Stimulated activated CD4-positive, alpha-beta T cell treated with anti-CD3 and anti-CD28 coated beads, Interleukin-12 subunit alpha, Interleukin-12 subunit beta, amount 100 ng/mL, for 24 hours (primary cell): ENCODE data around the gene DOCK7.
"Not testable (repeated sequence)": the region's sequence is repeated elsewhere in the genome, so short reads cannot be mapped to it uniquely, and the experiment has no call there.

ENCODE experiments used
- DNase-seq, 2 experiments: peaks; one replicate each; pipeline ENCODE4 v3.0.0-alpha.2; 2020; ENCODE audit warnings: low read depth in 2 of 2

The DOCK7 gene

DNA sequence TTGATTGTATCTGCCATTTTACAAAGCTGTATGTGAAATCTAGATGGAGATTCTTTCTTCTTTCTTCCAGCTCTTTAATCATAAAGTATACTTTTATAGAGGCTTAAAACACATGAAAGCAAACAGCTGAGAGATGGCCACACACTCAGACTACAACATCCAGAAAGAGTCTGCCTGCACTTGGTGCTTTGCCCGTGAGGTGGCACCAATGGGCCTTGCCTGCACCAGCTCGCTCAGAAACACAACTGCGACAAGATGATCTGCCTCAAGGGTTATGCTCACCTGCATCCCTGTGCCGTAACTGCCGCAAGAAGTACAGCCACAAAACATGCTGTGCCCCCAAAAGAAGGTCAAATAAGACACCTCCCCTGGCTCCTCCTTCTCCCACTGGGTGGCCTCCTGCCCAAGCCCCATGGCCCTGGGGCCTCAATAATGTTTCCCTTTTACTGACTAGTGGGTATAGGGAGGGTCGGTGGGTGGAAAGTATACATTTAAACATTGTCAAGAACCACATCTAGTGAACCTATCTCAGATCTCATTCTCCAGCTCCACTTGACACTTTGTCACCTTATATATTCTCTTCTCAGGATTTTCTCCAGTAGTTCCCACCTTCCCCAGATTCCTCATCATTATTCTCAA is 157.6 kb downstream of the DOCK7 start:
- no peak for DNase-seq

DNA sequence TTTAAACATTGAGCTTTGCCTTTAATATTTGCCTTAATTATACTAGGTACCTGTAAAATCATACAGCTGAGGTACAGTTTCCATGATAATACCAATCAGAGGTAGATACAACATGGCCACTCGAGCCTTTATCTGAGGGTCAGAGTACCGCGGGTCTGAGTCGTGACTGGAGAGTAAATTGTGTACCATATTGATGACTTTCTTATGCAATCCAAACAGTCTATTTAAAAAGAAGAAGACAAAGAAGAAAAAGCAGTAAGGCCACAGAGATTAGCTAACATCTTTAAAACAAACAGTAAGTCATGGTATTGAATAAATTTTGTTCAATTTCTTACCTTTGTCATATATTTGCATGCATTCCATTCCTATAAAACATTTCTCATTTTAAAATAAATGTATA is 159.0 kb downstream of the DOCK7 start:
- no peak for DNase-seq

DNA sequence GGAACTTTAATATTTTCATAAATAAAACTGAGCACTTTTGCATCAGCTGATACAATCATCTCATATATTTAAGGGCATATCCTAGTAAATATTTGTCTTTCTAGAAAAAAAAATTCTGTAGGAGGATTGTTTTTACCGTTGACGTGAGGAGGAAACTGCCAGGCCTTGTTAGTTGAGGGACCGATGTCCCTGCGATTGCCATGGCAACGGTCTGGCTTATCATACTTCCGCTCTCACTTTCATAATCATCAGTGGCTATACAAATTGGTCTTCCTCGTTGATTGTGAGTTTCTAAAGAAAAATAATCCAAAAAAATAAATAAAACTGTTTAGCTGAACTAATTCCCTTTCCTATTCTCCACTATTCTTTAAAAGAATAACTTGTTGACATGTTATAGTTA is 160.2 kb downstream of the DOCK7 start:
- DNase-seq = no peak

DNA sequence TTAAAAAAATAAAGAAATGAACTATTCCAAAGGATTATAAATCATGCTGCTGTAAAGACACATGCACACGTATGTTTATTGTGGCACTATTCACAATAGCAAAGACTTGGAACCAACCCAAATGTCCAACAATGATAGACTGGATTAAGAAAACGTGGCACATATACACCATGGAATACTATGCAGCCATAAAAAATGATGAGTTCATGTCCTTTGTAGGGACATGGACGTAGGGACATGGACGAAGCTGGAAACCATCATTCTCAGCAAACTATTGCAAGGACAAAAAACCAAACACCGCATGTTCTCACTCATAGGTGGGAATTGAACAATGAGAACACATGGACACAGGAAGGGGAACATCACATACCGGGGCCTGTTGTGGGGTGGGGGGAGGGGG is 160.8 kb downstream of the DOCK7 start:
- DNase-seq = not testable (repeated sequence)

DNA sequence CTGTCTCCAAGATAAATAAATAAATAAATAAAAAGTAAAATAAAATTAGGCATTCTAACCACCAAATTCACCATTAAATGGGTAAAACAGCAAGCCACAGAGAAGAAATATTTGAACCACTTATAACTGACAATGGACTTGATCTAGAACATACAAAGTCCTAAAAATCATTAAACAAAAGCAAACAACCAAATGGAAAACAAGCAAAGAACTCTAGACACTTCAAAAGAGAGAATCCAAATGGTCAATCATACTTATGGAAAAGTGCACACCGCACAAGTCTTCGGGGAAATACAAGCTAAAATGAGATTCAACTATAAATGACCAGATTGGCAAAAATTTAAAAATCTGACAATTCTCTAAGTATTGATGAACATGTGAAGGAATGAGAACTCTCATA is 164.3 kb downstream of the DOCK7 start:
- DNase-seq = no peak

DNA sequence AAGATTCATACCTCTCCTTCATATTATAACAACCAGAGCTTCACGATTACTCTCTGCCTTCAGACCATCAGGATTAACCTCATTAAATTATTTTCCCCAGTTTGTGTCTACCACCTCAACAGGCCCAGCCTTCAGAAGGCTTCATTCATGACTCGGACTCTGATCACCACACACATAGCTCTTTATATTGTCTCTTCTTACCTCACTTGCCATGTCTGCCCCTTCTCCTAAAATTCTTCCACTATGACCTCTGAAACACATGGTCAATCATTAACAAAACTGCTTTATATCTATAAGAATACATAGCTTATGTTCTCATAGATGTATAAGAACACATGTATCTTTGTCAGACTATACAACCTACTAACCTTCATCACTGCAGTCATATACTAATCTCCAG is 171.6 kb downstream of the DOCK7 start:
- DNase-seq = no peak

DNA sequence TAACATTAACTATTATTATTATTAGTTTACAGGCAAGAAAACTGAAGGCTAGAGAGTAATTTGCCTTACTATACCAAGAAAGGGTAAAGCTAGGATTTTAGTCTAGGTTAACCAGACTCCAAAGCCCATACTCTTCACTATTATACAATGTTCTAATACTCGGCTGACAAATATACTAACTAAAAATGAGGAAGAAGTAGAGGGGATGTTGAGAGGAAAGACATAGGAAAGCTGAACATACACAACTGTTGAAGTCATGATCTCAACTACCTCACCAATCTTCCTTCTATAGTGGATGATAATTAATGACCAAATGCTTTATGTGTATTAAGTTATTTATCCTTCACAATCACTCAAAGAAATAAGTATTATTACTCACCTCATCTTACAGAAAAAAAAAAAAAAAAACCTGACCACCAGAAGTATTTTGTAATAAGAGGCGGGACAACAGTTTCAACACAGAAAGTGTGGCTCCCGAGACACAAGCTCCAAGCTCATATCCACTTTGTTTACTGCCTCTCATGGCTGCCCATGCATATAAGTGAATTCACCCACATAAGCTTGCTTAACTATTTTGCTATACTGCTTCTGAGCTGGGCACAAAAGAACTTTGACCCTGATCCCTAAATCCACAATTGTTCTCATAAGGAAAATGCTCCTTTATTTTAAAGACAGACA is 173.3 kb downstream of the DOCK7 start:
- no peak for DNase-seq

DNA sequence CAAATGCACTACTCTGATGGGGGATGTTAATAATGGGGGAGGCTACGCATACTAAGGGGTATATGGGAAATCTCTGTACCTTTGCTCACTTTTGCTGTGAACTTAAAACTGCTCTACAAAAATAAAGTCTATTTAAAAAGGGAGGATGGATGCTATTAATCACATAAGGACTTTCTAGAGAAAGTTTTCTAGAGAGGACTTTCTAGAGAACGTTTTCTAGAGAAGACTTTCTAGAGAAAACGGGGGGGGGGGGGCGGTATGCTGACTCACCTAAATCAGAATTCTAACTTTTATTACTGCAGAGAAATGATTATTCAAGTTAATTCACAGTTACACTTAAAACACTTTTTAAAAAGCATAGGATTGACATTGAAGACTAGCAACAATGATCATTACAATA is 175.2 kb downstream of the DOCK7 start:
- DNase-seq = no peak

DNA sequence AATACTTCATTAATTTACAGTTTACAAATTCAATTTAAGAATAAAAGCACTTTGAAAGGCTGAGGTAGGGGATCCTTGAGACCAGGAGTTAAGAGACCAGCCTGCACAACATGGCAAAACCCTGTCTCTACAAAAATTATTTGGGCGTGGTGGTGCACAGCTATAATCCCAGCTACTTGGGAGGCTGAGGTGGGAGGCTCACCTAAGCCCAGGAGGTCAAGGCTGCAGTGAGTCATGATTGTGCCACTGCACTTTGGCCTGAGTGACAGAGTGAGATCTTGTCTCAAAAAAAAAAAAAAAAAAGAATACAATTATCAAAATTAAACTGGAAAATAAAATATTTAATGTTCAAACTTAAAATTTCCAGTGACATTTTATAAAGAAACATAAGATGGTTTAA is 179.2 kb downstream of the DOCK7 start:
- no peak for DNase-seq

DNA sequence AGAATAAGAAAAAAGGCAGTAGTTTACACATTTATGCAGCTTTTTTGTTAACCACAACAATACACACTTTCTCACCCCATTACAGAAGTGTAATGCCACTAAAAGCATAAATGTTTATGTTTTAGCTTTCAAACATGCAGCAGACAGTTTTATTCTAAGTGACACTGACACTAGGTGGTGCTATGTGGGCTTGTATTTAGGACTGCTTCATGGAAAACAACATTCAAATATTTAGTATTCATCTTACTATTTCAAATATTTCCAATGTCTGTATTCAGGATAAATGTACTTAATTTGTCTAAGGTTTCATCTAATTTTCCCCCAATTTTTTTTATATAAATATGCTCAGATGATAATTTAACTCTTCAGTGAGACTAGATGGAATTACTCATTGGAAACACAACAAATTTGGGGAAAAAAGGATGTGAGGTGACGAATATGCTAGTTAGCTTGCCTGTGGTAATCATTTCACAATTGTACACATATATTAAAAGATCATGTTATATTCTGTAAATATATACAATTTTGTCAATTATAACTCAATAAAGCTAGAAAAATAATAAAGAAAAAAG is 179.9 kb downstream of the DOCK7 start:
- DNase-seq = no peak

DNA sequence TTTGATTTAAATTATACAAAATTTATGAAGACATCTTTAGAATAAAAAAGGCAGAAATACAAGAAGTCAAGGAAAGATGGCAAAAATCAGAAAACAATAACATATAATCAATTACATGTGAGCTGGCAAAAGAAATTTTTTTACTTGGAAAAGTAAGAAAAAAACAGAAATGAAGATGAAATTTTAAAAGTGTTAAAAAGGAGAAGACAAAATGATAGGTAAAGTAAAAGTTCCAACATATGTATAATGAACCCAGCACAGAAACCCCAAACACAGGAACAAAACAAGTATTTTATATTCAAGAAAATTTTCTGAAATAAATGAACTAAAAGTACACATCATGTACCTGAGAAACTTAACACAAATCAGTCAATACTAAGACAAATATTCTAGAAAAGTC is 188.0 kb downstream of the DOCK7 start:
- DNase-seq = no peak

DNA sequence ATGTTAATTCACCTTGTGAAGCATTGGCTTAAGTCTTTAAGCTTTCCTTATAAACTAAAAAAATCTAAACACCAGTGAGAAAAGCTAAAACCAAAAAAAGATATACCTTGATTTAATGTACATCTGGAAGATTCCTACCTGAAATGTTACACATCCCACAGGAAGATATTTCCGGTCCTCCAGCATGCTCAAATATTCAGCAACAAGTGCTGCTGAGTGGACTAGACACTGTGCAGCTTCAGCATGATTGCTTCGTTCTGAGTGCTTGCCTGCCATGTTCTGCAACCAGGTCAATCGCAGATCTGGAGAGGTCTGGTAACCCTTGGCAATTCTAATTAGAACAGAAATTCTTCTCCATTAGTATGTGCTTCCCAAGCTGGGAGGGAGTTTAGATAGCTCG is 194.0 kb downstream of the DOCK7 start:
- DNase-seq = no peak

DNA sequence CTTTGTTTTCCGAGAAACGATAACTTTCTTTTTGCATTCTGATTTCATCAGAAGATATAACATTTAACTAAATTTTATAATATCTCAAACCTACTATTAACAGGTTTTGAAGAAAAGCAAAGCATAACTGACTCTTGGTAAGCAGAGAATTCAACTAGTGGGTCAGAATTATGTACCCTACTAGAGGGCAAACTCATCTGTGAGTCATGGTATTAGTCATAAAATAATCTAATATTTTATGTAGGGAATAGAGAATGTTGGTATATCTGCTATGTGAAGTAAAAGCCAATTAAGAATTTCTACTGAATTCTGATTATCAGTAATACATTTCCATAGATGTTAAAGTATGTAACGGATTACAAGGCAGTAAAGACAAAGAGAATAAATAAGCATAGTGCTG is 194.5 kb downstream of the DOCK7 start:
- no peak for DNase-seq

DNA sequence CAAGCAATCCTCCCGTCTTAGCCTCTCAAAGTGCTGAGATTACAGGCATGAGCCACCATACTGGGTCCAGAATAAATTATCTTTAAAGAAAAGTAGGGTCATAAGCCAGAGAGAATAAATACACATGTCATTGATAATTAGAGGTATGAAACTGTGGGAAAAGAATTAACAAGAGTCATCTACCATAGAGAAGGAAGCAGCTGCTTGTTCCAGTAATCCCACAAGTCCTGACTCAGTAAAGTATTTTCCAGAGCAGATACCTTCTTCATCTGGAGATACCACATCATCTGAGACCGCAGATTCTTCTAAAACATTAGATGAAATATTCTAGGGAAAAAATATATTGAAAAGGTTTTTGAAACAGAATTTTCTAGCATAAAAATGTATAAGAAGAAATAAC is 195.7 kb downstream of the DOCK7 start:
- DNase-seq = no peak

DNA sequence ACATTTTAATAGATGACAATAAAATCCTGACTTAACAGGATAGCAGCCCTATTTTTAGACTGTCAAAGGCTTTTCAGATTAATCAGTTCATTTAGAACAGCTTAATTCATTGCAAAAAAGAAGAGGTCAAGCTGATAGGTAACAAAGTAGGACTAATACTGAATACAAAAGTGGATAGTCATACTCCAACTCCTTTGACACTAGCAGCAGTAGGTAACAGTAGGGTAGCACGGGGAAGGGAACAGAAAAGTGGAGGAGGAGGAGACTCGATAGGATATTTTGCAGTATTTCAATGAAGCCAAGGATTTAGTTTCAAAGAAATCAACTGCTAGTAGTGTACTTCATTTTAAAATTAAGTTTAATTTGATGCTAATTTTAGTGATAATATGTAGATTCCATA is 200.2 kb downstream of the DOCK7 start:
- no peak for DNase-seq

DNA sequence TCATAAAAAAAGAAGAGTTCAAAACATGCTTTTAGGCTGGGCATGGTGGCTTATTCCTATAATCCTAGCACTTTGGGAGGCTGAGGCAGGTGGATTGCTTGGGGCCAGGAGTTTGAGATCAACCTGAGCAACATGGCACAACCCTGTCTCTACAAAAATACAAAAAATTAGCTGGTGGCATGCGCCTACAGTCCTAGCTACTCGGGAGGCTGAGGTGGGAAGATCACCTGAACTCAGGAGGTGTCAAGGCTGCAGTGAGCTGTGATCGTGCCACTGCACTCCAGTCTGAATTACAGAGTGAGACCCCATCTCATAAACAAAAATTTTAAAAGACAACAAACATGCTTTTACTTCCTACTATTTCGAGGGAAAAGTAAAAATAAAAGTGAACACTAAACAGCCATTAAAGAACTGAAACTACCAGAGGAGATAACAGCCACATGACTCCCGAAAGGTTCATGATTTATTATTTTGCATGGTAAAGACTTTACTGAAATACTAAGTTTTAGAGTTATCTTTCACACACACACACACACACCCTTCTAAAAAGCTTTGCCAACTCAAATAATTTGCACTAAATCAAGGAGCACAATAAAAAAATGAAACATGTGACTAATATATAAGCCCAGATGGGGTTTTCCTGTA is 203.2 kb downstream of the DOCK7 start:
- no peak for DNase-seq

DNA sequence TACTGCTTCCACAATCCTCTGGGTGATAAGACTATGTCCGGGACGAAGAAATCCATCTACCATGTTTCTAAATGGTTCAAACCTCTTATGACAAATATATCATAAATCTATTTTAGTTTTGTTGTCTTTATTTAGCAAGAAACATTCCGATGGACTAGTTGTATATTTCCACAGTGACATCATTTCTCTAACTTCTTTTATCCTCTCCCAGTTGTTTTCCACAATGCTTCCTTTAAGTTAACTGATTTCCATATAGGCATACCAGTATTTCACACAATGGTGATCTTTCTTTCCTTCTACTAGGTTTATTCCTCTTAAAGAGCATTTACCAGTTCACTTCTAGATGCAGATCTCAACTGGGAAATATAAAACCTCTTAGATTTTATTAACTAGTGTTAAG is 206.5 kb downstream of the DOCK7 start:
- no peak for DNase-seq

DNA sequence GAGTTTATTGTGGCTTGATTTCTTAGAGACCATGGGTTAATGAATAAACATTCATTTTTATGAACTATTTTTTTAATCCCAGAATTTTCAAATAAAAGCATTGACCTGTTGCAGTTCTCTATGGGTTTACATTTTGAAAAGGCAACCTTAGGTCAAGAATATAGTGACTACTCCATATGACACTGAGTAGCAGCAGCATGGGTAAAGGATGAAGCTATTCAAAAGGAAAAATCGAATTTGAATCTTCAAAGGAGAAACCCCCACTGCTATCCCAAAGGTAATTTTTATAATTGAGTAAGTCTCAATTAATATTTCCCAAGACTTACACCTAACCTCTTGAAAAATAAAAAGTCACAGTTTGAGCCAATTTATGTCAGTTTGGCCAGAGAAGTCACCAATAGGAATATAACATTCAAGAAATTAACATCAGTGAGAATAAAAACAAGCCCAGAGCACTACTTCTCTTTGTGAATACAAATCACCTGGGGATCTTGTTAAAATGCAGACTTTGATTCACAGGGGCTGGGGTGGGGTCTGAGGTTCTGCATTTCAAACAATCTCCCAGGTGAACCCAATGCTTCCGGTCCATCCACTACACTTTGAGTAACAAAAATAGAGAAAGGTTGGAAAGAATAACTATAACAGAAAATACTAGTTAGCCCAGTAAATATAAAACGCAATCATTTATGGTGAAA is 211.5 kb downstream of the DOCK7 start:
- no peak for DNase-seq

DNA sequence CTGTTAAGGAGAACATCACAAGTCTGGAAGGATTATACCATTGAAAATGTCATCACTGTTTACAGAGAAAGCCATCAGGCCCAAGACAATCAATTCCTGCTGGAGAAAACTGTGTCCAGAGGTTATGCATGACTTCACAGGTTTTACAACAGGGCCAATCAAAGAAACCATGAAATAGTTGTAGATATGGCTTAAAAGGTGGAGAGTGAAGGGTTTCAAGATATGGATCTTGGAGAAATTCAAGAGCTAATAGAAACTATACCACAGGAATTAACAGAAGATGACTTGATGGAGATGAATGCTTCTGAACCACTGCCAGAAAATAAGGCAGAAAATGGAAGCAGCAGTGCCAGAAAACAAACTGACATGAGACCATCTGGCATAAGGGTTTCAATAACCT is 221.1 kb downstream of the DOCK7 start:
- no peak for DNase-seq

DNA sequence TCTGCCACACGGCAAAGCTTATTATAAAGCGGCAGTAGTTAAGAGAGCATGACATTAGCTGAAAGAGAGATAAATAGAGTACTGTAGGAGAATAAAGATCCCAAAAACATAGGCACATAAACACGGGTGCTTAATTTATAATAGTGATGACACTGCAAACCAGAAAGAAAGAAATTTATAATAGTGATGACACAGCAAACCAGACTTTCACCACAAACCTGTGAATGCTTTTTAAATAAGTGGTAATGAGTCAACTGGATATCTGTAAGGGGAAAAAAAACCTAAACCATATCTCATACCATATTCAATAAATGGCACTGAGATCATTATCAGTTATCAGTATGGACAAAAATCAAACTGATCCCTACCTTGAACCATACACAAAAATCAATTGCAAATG is 225.8 kb downstream of the DOCK7 start:
- DNase-seq = no peak

DNA sequence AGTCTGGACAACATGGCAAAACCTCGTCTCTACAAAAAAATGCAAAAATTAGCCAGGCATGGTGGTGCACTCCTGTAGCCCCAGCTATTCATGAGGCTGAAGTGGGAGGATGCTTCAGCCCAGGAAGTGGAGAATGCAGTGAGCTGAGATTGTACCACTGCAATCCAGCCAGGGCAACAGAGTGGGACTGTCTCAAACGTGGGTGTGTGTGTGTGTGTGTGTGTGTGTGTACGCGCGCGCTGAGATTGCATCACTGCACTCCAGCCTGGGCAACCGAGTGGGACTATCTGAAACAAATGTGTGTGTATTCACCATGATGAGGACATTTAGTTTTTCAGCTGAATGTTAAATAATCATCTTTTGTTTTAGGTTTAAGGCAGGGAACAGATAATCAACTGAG is 230.2 kb downstream of the DOCK7 start:
- no peak for DNase-seq

DNA sequence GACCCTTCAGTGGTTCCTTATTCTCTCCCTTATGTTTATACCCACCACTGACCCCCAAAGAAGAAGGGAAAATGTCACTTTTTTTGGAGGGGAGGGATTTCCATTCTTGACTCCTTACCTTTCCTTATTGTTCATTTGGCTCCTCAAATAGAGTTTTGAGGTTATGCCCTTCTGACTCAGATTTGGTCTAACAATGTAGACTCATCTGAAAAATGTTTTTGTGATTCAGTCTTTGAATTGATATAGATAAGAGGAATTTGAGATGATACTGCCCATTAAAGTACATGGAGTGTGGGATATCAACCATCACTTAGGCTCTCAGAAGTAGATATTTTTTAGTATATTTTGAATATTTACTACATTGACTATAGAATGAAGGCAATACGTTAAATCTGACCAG is 235.2 kb downstream of the DOCK7 start:
- DNase-seq = no peak

DNA sequence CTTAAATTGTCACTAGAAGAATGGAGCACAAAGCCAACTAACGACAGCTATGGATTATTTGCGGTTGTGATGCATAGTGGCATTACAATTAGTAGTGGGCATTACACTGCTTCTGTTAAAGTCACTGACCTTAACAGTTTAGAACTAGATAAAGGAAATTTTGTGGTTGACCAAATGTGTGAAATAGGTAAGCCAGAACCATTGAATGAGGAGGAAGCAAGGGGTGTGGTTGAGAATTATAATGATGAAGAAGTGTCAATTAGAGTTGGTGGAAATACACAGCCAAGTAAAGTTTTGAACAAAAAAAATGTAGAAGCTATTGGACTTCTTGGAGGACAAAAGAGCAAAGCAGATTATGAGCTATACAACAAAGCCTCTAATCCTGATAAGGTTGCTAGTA is 237.9 kb downstream of the DOCK7 start:
- DNase-seq = no peak
